HG02970 (cell line): ENCODE data around the gene PEPD.

Experiments used
- ATAC-seq: cut with Tn5 transposase; IDR thresholded peaks from one replicate; pipeline ENCODE4 v1.9.1; 2021; ENCODE audit warnings: mild to moderate bottlenecking, moderate library complexity, moderate number of reproducible peaks; ENCODE audit not compliant: unreplicated experiment, low FRiP score

Gene PEPD

DNA sequence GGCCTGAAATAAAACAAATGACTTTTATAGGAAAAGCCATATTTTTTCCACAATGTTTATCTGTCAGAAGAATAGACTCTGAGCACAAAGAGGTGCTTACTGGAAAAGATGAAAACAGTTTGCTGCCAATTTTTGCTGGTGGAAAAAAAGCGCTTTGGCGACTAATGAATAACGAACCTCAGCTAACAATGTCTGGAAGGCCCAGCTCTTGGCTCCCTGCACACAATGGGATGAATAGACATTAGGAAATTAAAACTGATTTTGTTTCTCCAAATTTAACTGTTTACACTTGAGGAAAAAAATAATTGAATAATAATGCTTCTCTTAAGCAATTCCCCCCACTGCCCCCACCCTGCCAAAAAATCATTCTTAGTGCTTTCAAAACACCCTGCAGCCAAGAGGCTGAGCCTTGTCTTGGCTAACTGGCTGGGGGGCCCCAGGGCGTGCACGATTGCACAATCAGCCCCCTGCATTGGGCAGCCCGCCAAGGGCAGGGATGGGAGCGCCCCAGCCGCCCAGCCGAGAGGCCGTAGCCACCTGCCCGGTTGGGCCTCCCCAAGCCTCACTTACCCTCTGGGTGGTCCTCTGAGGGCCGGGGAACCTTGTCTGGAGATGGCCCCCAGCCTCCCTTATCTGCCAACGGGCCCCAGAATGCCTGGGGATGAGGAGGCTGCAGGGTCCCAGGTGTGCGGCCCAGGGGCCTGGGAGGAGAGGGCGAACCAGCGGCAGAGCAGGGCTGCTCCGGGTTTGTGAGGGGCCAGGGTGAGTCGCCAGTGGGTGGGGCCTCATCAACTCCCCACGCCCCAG lies 131.3 kb downstream of the PEPD start:
- no peak for ATAC-seq

DNA sequence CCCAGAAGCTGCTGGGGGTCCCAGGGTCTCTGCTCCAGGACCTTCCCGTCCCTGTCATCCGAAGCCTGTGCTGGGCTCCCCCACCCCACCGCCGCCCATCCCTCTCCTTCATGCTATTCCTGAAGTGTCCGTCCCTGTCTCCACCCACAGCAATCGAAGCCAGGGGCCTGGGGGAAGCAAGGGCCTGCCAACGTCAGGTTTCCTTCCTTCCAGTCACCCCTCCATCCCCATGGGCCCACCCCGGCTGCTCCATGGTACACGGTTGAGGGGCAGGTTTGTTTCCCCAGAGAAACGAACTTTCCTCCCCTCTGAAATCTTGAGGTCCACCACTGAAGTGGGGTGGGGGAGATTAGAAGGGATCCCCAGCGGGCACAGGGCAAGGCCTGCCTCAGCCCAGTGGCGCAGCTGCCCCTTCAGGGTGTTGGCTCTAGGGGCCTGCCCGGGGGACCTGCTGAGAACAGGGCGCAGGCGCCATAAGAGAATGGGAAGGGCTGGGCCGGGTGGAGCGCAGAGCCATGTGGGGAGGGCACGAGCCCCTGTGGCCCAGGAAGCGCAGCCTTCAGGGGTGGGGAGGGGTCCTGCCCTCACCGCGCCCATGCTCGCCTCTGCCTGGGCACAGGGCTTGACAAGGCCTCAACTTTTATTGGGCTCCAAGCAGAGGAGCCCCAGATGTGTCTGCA lies 132.0 kb downstream of the PEPD start:
- no peak for ATAC-seq

DNA sequence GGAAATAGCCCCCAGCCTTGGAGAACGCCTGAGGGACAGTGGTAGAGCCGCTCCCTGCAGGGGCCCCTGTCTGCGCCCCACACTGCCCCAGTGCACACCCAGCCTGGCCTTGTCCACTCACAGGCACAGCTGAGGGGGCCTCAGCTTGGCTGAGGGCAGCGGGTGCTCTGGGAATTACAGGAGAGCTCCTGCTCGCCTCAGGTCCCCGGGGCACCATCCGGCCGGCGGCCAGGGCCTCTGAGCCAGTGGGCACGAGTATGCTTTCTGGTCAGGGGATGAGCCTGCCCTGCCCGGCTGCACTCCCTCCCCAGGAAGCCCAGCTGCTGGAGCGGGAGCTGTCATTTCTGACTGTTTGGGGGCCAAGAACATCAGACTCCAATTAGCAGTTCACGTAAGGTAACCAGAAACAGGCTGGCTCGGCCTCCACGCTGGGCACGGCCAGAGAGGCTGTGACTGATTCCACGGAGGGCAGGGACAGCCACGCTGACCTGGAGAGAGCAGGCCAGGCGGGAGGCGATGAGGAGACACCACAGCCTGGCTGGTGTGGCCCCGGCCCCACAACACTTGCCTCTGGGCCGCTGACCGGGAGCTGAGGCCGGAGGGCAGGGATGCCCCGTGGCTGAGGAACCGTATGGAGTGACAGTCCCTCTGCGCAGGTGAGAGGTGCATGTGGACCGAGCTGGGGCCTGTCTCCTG lies 132.7 kb downstream of the PEPD start:
- no peak for ATAC-seq

DNA sequence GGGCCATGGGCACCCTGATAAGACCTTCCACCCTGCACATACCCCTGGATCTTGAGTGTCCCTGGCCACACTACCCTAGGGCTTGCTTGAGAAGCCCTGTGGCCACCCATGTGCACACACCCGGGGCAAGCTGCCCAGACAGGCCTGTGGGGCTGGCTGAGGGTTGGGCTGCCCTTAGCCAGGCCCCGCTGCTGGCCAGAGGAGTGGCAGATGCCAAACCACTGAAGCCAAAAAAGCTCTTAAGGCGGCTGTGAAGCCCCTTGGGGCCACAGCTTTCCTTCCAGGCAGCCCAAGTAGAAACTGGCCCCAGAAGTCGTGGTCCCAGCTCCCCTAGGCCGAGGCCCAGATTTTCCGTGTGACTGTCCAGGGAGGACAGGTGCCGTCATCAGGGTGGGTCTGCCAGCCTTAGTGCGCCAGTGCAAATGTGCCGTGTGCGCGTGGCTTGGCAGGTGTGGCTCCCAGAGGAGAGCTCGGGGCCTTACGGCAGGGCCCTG lies 133.3 kb downstream of the PEPD start:
- no peak for ATAC-seq

DNA sequence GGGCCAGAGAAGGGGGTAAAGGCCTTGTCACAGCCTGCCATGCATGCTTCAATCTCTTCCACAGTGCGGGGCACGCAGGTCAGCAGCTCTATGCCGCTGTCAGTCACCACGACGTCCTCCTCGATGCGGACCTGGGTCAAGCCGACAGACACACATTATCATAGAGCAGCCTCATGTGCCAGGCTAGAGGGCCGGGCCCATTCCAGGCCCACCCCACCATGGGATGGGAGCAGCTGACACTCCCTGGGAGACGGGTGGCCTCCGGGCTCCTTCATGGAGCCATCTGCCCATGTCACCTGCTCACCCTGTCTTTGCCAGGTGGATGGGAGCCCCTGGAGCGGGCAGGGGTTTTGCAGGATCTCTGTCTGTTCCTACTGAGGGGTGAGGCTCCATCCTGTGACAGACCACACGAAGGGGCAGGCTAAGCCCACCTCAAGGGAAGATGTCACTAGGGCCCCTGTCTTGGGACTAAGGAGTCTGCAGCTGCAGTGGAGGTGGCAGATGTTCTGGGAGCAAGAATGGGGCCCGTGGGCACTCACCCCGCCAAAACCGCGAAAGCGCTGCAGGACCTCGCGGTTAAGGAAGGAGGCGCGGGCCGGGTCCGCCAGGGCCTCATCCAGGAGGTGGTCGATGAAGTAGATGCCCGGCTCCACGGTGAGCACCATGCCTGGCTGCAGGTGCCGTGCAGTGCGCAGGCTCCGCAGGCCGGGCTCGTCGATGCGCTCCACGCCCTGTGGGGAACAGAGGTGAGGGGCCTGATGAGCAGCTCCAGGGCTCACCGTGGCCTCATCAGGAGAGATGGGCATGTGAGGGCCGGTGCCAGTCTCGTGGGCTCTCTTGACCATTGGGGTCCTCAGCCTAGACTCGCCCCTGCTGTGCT lies 134.0 kb downstream of the PEPD start:
- ATAC-seq, result no peak

DNA sequence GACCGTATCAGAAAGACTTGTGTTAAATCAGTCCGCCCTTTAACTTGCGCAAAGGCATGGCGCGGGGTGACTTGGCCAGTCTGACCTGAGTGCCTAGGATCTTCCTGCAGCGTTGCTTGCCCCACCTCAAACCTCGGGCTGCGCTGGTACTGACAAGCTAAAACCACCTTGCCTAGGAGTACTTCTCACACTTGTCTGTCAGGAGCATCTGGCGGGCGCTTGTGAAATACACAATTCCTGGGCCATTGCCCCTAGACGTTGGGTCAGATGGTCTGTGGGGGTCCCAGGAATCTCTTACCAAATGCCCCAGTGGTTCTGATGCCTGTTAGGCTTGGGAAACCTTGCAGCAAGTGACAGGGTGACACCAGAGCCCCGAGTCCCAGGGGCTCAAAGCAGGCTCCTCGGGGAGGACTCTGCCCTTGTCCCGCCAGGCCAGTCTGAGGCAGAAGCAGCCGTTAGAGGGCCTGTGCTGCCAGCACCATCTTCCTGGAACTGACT lies 135.2 kb downstream of the PEPD start:
- ATAC-seq, result no peak

DNA sequence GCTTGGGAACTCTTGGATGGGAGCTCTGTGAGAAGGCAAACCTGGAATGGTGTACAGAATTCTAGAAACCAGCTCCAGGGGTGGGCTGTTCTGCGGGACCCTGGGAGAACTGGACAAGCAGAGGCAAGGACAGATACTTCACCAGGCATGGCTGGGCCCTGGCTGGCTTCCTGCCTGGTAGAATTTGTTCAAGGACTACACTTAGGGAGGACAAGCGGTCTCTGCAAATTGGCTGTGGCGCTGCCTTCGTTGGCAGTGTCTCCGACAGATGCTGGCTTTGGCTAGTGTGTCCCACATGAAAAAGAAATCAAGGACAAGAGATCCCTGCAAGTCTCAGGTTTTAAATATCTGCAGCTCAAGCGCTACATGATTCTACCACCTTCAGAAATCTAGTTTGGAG lies 135.6 kb downstream of the PEPD start:
- no peak for ATAC-seq

GRCh38 chr19:33384983-33385382 lies 136.6 kb downstream of the PEPD start:
- ATAC-seq, result no peak

DNA sequence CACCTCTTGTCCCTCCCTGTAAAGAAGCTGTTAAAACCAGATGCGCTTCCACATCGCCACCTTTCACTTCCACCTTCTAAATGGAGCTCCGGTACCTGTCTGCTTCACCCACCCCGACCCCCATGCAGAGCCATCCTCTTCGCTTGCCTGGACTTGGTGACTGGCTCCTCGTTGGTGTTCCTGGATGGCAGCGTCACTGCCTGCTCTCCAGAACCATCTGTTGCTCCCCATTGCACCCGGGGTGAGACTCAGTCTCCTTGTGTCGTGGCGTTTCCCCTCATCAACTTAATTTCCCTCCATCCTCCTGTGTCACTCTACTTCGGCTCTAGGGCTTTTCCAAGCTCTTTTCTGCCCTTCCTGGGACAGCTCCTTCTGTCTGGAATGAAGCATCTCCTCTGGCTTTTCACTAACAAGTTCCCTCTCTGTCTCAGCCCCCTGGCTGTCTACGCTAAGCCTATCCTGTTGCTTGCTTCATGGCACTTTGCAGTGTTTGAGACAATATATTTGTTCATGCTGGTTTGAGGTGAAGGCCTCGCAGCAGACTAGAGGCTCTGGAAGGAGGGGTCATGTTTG lies 137.8 kb downstream of the PEPD start:
- ATAC-seq, result no peak

- ATAC-seq, result no peak
These were observed 138.6 kb downstream of the PEPD start for GRCh38 chr19:33382982-33383381.

DNA sequence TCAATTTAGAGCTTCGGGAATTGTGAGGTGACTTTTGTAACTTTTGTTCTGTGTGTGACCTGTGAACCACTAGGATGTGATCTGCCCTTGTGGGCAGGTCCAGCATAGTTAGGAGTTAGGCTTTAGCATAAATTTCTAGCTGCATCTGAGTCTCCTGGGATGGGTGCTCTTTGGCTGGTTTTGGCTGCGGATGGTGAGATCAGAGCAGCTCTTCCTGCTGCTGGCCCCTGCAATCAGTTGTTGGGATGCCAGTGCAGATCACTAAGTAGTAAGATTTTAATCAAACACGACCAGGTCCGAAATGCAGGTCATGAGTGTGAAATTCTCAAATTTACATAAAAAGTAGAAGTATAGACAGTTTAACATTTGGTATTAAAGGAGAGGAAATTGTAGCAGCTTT lies 139.6 kb downstream of the PEPD start:
- no peak for ATAC-seq

GRCh38 chr19:33381101-33381500 lies 140.5 kb downstream of the PEPD start:
- no peak for ATAC-seq

- ATAC-seq, result no peak
These were observed 142.3 kb downstream of the PEPD start for GRCh38 chr19:33379151-33379829.

DNA sequence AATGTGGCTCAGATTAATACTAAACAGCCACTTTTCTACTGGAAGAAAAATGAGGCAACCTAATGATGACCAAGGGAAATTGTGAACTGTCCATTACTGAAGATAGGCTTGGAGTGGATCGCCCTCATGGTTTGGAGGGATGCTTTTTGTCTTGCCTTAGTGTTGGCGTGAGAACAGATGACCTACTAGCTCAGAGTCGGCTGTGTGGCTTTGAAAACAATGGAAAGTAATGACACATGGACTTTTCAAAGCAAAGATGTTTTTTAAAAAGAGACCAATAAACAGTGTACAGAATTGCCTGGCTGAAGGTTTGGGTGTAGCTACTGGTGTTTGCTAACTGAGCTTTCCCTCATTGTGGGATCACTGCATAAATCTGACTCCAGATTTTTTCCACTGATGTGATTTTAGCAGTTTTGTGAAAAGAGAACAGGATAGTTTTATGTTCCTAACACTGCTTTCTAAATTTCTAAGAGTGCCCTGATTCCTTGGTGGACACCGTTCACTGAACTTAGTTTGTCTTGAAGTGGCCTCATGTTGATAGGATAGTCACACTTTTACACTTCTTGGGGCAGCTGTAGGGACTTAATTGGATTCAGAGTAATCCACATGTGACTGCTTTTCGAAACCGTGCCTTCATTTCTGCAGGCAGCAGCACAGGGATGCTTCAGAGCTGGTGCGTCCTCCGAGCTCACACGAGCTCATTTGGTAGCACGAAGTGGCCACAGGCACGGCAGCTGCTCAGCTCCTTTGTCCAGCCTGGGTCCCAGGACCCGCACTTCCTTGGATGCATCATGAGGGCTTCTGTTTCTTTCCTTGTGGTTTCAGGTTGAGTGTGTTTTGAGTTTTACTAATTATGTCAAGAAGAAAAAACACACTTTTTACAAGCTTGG lies 143.8 kb downstream of the PEPD start:
- ATAC-seq, result no peak

GRCh38 chr19:33376941-33377557 lies 144.5 kb downstream of the PEPD start:
- no peak for ATAC-seq

DNA sequence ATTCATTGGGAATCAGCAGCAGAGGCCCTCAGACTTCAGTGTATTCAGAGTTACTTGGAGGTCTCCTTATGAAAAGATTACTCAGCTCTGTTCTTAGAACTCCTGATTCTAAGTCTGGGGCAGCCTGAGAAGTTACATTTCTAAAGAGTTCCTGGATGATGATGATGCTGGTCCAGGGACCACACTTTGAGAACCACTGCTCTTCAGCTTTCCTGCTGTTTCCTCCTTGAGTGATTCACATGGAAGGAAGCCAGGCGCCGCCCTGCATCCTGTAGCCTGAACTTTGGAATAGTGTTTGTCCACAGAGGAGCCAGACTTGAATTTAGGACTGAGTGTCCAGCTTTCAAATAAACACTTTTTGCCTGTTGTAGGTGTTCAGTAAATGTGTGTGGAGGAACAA lies 145.2 kb downstream of the PEPD start:
- ATAC-seq, result no peak

- ATAC-seq, result no peak
These were observed 145.8 kb downstream of the PEPD start for GRCh38 chr19:33375837-33376159.
